ENCODE data around the gene RERE.
"Not testable (repeated sequence)": the region's sequence is repeated elsewhere in the genome, so short reads cannot be mapped to it uniquely, and the experiment has no call there.

RERE gene

GRCh38 chr1:8856689-8857412 lies 39.4 kb upstream of the RERE start:
- no peak for TF ChIP-seq JUND (IDR thresholded peaks at IDR 0.05; ENCODE audit: low read depth)
- in situ Hi-C loops (cut with HindIII; ENCODE audit: low pct_unique_long_range_greater_than_20kb, low sequenced_read_pairs), result no loop called here
- no peak for DNase-seq (ENCODE audit: low read depth in 1 of 2, low spot score in 1 of 2)

DNA sequence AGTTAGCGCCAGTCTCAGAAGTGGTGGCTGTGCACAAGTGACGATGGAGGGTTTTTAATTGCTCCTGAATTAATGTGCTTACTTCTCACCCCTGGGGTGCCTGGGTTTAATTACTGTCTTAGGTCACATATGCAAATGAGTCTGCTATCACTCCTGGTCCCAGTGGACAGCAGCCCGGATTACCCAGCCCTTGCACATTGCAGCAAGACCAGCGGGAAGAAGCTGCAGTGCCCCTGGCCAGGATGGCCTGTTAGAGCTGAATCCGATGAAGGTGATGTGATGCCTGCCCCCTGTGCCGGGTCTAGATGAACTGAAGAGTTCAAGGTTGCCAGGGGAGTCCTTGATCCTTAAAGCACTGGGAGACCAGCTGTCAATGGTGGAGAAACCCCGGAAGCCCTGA lies 36.8 kb upstream of the RERE start:
- no peak for DNase-seq (ENCODE audit: low read depth in 1 of 2, low spot score in 1 of 2)
- TF ChIP-seq JUND (IDR thresholded peaks at IDR 0.05; ENCODE audit: low read depth), result no peak
- in situ Hi-C loops (cut with HindIII; ENCODE audit: low pct_unique_long_range_greater_than_20kb, low sequenced_read_pairs), result no loop called here

GRCh38 chr1:8851060-8851459 lies 33.6 kb upstream of the RERE start:
- in situ Hi-C loops (cut with HindIII; ENCODE audit: low pct_unique_long_range_greater_than_20kb, low sequenced_read_pairs), result no loop called here
- no peak for DNase-seq (ENCODE audit: low read depth in 1 of 2, low spot score in 1 of 2)
- no peak for TF ChIP-seq JUND (IDR thresholded peaks at IDR 0.05; ENCODE audit: low read depth)

GRCh38 chr1:8848663-8849386 lies 31.4 kb upstream of the RERE start:
- TF ChIP-seq JUND (IDR thresholded peaks at IDR 0.05; ENCODE audit: low read depth), result no peak
- peak; percentile 46 to 83 for DNase-seq (ENCODE audit: low read depth in 1 of 2, low spot score in 1 of 2)
- in situ Hi-C loops (cut with HindIII; ENCODE audit: low pct_unique_long_range_greater_than_20kb, low sequenced_read_pairs), result no loop called here

DNA sequence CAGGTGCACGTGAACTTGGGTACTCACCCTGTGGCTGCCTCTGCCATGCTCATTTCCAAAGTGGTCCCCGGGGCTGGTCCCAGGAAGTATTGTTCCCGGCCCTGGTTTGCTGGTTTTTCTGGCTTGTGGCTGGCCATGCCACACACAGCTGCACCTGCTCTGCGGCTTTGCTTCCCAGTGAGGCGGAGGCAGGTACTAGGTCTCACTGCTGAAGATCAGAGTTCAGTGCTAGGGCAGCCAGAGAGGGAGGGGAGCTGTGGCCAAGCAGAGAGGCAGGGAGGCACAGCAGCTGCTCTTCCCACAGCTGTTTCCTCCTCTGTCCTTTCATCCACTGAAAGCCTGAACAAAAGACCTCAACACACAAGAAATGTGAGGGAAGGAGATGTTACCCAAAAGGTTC lies 30.6 kb upstream of the RERE start:
- peak in 1 of 2 experiments; percentile 78 for DNase-seq (ENCODE audit: low read depth in 1 of 2, low spot score in 1 of 2)
- in situ Hi-C loops (cut with HindIII; ENCODE audit: low pct_unique_long_range_greater_than_20kb, low sequenced_read_pairs), result no loop called here
- TF ChIP-seq JUND (IDR thresholded peaks at IDR 0.05; ENCODE audit: low read depth), result no peak

DNA sequence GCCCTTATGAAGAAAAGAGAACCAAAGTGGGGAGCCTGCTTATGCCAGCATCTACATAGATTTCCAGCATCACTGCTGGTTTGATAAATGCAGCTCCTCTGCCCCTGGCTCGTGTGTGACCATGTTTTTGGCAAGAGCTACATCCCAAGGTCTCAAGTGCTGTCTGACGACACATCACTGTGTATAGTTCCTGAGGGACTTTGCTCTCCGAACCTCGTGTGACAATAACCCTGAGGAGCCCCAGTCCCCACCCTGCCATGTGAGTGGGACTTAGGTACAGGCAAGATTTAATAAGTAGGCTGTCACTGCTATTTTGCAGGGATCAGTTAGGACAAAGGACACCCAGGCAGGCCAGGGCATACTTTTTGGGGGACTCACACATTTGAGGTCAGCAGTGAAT lies 28.8 kb upstream of the RERE start:
- no peak for DNase-seq (ENCODE audit: low read depth in 1 of 2, low spot score in 1 of 2)
- in situ Hi-C loops (cut with HindIII; ENCODE audit: low pct_unique_long_range_greater_than_20kb, low sequenced_read_pairs), result no loop called here
- TF ChIP-seq JUND (IDR thresholded peaks at IDR 0.05; ENCODE audit: low read depth), result no peak

- DNase-seq (ENCODE audit: low read depth in 1 of 2, low spot score in 1 of 2), result no peak
- in situ Hi-C loops (cut with HindIII; ENCODE audit: low pct_unique_long_range_greater_than_20kb, low sequenced_read_pairs), result no loop called here
- TF ChIP-seq JUND (IDR thresholded peaks at IDR 0.05; ENCODE audit: low read depth), result no peak
Measured at GRCh38 chr1:8845104-8846097, 28.0 kb upstream of the RERE start.

DNA sequence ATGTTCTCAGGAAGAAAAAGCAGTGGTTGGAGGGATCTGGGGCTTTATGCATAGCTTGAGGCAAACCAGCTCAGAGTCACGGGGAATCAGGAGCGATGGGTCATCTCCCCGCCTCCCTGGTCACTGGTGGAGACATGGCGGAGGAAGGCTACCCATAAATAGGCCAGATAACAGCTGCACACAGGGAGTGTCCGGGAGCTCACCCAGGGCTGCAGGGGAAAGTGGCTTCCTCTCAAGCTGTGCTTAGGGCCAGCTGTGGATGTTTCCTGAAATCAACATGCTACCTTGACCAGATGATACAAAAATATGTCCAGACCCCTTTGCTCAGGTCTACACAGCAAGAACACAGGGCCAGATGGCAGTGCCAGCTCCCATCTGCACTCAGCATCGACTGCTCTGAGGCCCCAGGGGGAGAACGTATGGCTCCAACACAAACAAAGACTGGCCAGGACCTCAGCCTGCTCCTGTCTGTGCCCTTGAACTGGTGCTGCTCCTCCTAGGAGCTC lies 27.1 kb upstream of the RERE start:
- no peak for TF ChIP-seq JUND (IDR thresholded peaks at IDR 0.05; ENCODE audit: low read depth)
- DNase-seq (ENCODE audit: low read depth in 1 of 2, low spot score in 1 of 2), result no peak
- in situ Hi-C loops (cut with HindIII; ENCODE audit: low pct_unique_long_range_greater_than_20kb, low sequenced_read_pairs), result no loop called here

DNA sequence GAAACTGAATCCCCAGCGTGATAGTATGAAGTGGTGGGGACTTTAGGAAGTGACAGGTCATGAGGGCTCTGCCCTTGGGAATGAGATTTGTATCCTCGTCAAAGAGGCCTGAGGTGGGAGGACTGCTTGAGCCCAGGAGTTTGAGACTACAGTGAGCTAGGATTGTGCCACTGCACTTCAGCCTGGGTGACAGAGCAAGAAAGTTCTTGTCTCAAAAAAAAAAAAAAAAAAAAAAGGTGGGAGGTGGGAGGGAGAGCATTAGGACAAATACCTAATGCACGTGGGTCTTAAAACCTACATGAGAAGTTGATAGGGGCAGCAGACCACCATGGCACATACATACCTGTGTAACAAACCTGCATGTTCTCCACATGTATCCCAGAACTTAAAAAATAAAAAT lies 24.0 kb upstream of the RERE start:
- no peak for DNase-seq (ENCODE audit: low read depth in 1 of 2, low spot score in 1 of 2)
- no peak for TF ChIP-seq JUND (IDR thresholded peaks at IDR 0.05; ENCODE audit: low read depth)
- in situ Hi-C loops (cut with HindIII; ENCODE audit: low pct_unique_long_range_greater_than_20kb, low sequenced_read_pairs), result no loop called here

GRCh38 chr1:8839990-8840389 lies 22.6 kb upstream of the RERE start:
- TF ChIP-seq JUND (IDR thresholded peaks at IDR 0.05; ENCODE audit: low read depth), result no peak
- in situ Hi-C loops (cut with HindIII; ENCODE audit: low pct_unique_long_range_greater_than_20kb, low sequenced_read_pairs), result no loop called here
- DNase-seq (ENCODE audit: low read depth in 1 of 2, low spot score in 1 of 2), result no peak

- no peak for TF ChIP-seq JUND (IDR thresholded peaks at IDR 0.05; ENCODE audit: low read depth)
- in situ Hi-C loops (cut with HindIII; ENCODE audit: low pct_unique_long_range_greater_than_20kb, low sequenced_read_pairs), result no loop called here
- DNase-seq (ENCODE audit: low read depth in 1 of 2, low spot score in 1 of 2), result no peak
Measured at GRCh38 chr1:8835941-8836643, 18.7 kb upstream of the RERE start.

DNA sequence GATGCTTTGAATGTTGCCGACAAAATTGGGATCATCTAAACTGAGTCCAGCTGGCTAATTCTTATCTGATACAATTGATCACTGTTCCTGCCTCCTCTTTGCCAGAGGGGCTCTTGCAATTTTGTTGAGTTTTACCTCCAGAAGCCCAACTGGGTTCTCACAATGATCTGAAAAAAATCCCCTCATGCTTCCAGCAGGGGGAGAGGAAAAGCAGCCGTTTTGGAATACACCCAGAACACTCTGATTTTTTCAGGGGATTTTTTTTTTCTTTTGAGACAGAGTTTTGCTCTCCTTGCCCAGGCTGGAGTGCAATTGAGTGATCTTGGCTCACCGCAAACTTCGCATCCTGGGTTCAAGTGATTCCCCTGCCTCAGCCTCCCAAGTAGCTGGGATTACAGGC lies 13.9 kb upstream of the RERE start:
- no peak for TF ChIP-seq JUND (IDR thresholded peaks at IDR 0.05; ENCODE audit: low read depth)
- in situ Hi-C loops (cut with HindIII; ENCODE audit: low pct_unique_long_range_greater_than_20kb, low sequenced_read_pairs), result no loop called here
- DNase-seq (ENCODE audit: low read depth in 1 of 2, low spot score in 1 of 2), result no peak

GRCh38 chr1:8830732-8831131 lies 13.3 kb upstream of the RERE start:
- DNase-seq (ENCODE audit: low read depth in 1 of 2, low spot score in 1 of 2); in situ Hi-C loops (cut with HindIII; ENCODE audit: low pct_unique_long_range_greater_than_20kb, low sequenced_read_pairs): not testable (repeated sequence)
